WTC11 (cell line): ENCODE results near the gene ALAD.

Source experiments
- ATF3 ChIP-seq: sonication (generic); formaldehyde crosslinking; conservative IDR thresholded peaks from 2 replicates; pipeline ENCODE4 v1.8.1; 2022; ENCODE audit warnings: mild to moderate bottlenecking, missing genetic modification reagents
- CTCF ChIP-seq: fragments of 200-600 bp; IDR thresholded peaks from 2 replicates; pipeline ENCODE4 v1.8.0; 2022; ENCODE audit warnings: antibody characterized with exemption
- E2F1 ChIP-seq: sonication (generic); formaldehyde crosslinking; IDR thresholded peaks from 2 replicates; pipeline ENCODE4 v1.8.0; 2022; ENCODE audit warnings: mild to moderate bottlenecking, missing genetic modification reagents
- JUN ChIP-seq: sonication (generic); formaldehyde crosslinking; IDR thresholded peaks from 2 replicates; pipeline ENCODE4 v1.8.0; 2023; ENCODE audit warnings: mild to moderate bottlenecking, missing genetic modification reagents
- MAX ChIP-seq: sonication (generic); formaldehyde crosslinking; IDR thresholded peaks from 2 replicates; pipeline ENCODE4 v1.8.0; 2022; ENCODE audit warnings: mild to moderate bottlenecking, missing genetic modification reagents
- NFYB ChIP-seq: sonication (generic); formaldehyde crosslinking; conservative IDR thresholded peaks from 2 replicates; pipeline ENCODE4 v1.8.0; 2022; ENCODE audit warnings: low read depth, missing genetic modification reagents
- NR1H2 ChIP-seq: sonication (generic); formaldehyde crosslinking; IDR thresholded peaks from 2 replicates; pipeline ENCODE4 v1.9.0; 2021; ENCODE audit warnings: mild to moderate bottlenecking, moderate library complexity, missing genetic modification reagents
- TCF7 ChIP-seq: sonication (generic); formaldehyde crosslinking; IDR thresholded peaks from 2 replicates; pipeline ENCODE4 v1.8.0; 2022; ENCODE audit warnings: mild to moderate bottlenecking, low read depth, missing genetic modification reagents, moderate library complexity
- USF2 ChIP-seq: sonication (generic); formaldehyde crosslinking; IDR thresholded peaks from 2 replicates; pipeline ENCODE4 v1.8.1; 2023; ENCODE audit warnings: mild to moderate bottlenecking, missing genetic modification reagents, moderate library complexity
- ZNF121 ChIP-seq: sonication (generic); formaldehyde crosslinking; IDR thresholded peaks from 2 replicates; pipeline ENCODE4 v1.8.0; 2023; ENCODE audit warnings: missing genetic modification reagents
- ZNF281 ChIP-seq: sonication (generic); formaldehyde crosslinking; IDR thresholded peaks from 2 replicates; pipeline ENCODE4 v1.8.0; 2023; ENCODE audit warnings: mild to moderate bottlenecking, missing genetic modification reagents
- ZNF532 ChIP-seq: fragments of 250-450 bp; sonication (Bioruptor Pico); IDR thresholded peaks from 2 replicates; pipeline ENCODE4 v1.9.0; 2021; ENCODE audit warnings: mild to moderate bottlenecking, borderline replicate concordance

- TF ChIP-seq CTCF = no peak
- TF ChIP-seq USF2 (CRISPR knock-in tag) = no peak
- TF ChIP-seq ZNF532 = no peak
- TF ChIP-seq JUN (CRISPR knock-in tag) = no peak
- TF ChIP-seq E2F1 (CRISPR knock-in tag) = no peak
- no peak for TF ChIP-seq NFYB (CRISPR knock-in tag)
- TF ChIP-seq ZNF281 = no peak
- TF ChIP-seq ZNF121 (CRISPR knock-in tag) = no peak
- no peak for TF ChIP-seq NR1H2 (CRISPR knock-in tag)
- no peak for TF ChIP-seq TCF7
- TF ChIP-seq MAX (CRISPR knock-in tag) = no peak
- no peak for TF ChIP-seq ATF3
These were observed 48.7 kb downstream of the ALAD start for GRCh38 chr9:113352411-113352810.
